GM12891 (cell line): ENCODE measurements around the gene TAGAP.

Source experiments
- POLR2A ChIP-seq: IDR thresholded peaks from 2 replicates; pipeline ENCODE4 v1.6.1; 2011; ENCODE audit warnings: low read depth, low read length, control low read depth
- POLR2AphosphoS5 ChIP-seq: IDR thresholded peaks from 2 replicates; pipeline ENCODE4 v1.6.1; 2011; ENCODE audit warnings: low read depth, low read length, control low read depth

- TF ChIP-seq POLR2A: no peak
- TF ChIP-seq POLR2AphosphoS5: no peak
Measured at GRCh38 chr6:159061805-159062563, 17.2 kb upstream of the TAGAP start.
